WTC11 (cell line): Measurements from ENCODE around the gene EIF2AK3. TPM values are rescaled to one million over a fixed set of nuclear protein-coding genes. Genes with fewer than 3 reads are reported as not detected.
A peak's percentile ranks its signal among the peaks of the same experiment; 100 is the strongest.

ENCODE experiments used
- ATAC-seq: fragments of 200-7000 bp; cut with Tn5 transposase; 2 replicates; pipeline ENCODE4 v1.10.0; 2021; ENCODE audit warnings: mild to moderate bottlenecking, moderate library complexity
- CTCF ChIA-PET: fragments of 300-600 bp; sonication (Branson Sonifier 250); formaldehyde crosslinking; loops from one replicate; lab custom pipeline; 2021; ENCODE audit warnings: antibody characterized with exemption; lab: Charles Lee
- POLR2A ChIA-PET: fragments of 350-600 bp; sonication (Branson Sonifier 250); formaldehyde crosslinking; loops from one replicate; lab custom pipeline; 2021; ENCODE audit warnings: antibody characterized with exemption; lab: Charles Lee
- DNase-seq: peaks from one replicate; pipeline ENCODE4 v3.0.0; 2021; ENCODE audit warnings: low spot score
- H3K27ac Mint-ChIP-seq: 2 replicates; pipeline ENCODE4 v1.8.0; 2021; ENCODE audit warnings: mixed read lengths
- H3K27me3 Mint-ChIP-seq: 2 replicates; pipeline ENCODE4 v1.8.0; 2021; ENCODE audit warnings: low read depth, mild to moderate bottlenecking, moderate library complexity, mixed read lengths
- H3K36me3 Mint-ChIP-seq: 2 replicates; pipeline ENCODE4 v1.8.0; 2021; ENCODE audit warnings: mixed read lengths
- H3K4me1 Mint-ChIP-seq: 2 replicates; pipeline ENCODE4 v1.8.0; 2022; ENCODE audit warnings: mixed read lengths
- H3K4me3 Mint-ChIP-seq: 2 replicates; pipeline ENCODE4 v1.8.0; 2021; ENCODE audit warnings: mild to moderate bottlenecking, moderate library complexity, mixed read lengths
- H3K9me3 Mint-ChIP-seq: 2 replicates; pipeline ENCODE4 v1.8.0; 2021; ENCODE audit warnings: mixed read lengths
- ATF3 ChIP-seq: sonication (generic); formaldehyde crosslinking; conservative IDR thresholded peaks from 2 replicates; pipeline ENCODE4 v1.8.1; 2022; ENCODE audit warnings: mild to moderate bottlenecking, missing genetic modification reagents
- E2F4 ChIP-seq: sonication (generic); formaldehyde crosslinking; IDR thresholded peaks from 2 replicates; pipeline ENCODE4 v1.8.1; 2022; ENCODE audit warnings: low read depth, mild to moderate bottlenecking, moderate library complexity, missing genetic modification reagents, borderline replicate concordance
- ESRRA ChIP-seq: sonication (generic); formaldehyde crosslinking; IDR thresholded peaks from 2 replicates; pipeline ENCODE4 v1.8.1; 2022; ENCODE audit warnings: mild to moderate bottlenecking, missing genetic modification reagents, borderline replicate concordance
- GTF2I ChIP-seq: fragments of 250-450 bp; sonication (Bioruptor Pico); conservative IDR thresholded peaks from 2 replicates; pipeline ENCODE4 v1.4.0; 2021; ENCODE audit warnings: mild to moderate bottlenecking
- HMGA2 ChIP-seq: fragments of 250-450 bp; sonication (Bioruptor Pico); IDR thresholded peaks from 2 replicates; pipeline ENCODE4 v1.4.0; 2021; ENCODE audit warnings: mild to moderate bottlenecking, moderate library complexity
- PRRX2 ChIP-seq: fragments of 250-450 bp; sonication (Bioruptor Pico); IDR thresholded peaks from 2 replicates; pipeline ENCODE4 v1.8.0; 2021; ENCODE audit warnings: mild to moderate bottlenecking
- TP53 ChIP-seq: sonication (generic); formaldehyde crosslinking; IDR thresholded peaks from 2 replicates; pipeline ENCODE4 v1.8.1; 2023; ENCODE audit warnings: mild to moderate bottlenecking, missing genetic modification reagents
- ZMAT4 ChIP-seq: fragments of 250-450 bp; sonication (Bioruptor Pico); IDR thresholded peaks from 2 replicates; pipeline ENCODE4 v1.9.0; 2021; ENCODE audit warnings: mild to moderate bottlenecking
- ZNF138 ChIP-seq: sonication (generic); formaldehyde crosslinking; conservative IDR thresholded peaks from 2 replicates; pipeline ENCODE4 v1.8.1; 2022; ENCODE audit warnings: mild to moderate bottlenecking, moderate library complexity, missing genetic modification reagents
- ZNF396 ChIP-seq: fragments of 250-450 bp; sonication (Bioruptor Pico); IDR thresholded peaks from 2 replicates; pipeline ENCODE4 v1.8.0; 2021; ENCODE audit warnings: mild to moderate bottlenecking, moderate library complexity, borderline replicate concordance
- ZNF423 ChIP-seq: fragments of 250-450 bp; sonication (Bioruptor Pico); IDR thresholded peaks from 2 replicates; pipeline ENCODE4 v2.1.2; 2022; ENCODE audit warnings: mild to moderate bottlenecking, moderate library complexity
- ZNF671 ChIP-seq: fragments of 250-450 bp; sonication (Bioruptor Pico); IDR thresholded peaks from 2 replicates; pipeline ENCODE4 v1.8.0; 2021; ENCODE audit warnings: mild to moderate bottlenecking
- total RNA-seq: library from RNA; stranded (reverse); gene quantifications from 3 replicates; pipeline ENCODE4 v1.2.3, GENCODE V29; 2021
- TF ChIP-seq, protein P1 (sequence below): sonication (generic); formaldehyde crosslinking; IDR thresholded peaks from 2 replicates; pipeline ENCODE4 v1.8.1; 2023; ENCODE audit warnings: mild to moderate bottlenecking, missing genetic modification reagents, moderate library complexity
- TF ChIP-seq, protein P2 (sequence below): sonication (generic); formaldehyde crosslinking; IDR thresholded peaks from 2 replicates; pipeline ENCODE4 v1.8.1; 2023; ENCODE audit warnings: mild to moderate bottlenecking, missing genetic modification reagents, borderline replicate concordance
- TF ChIP-seq, protein P3 (sequence below): sonication (generic); formaldehyde crosslinking; IDR thresholded peaks from 2 replicates; pipeline ENCODE4 v1.8.0; 2023; ENCODE audit warnings: mild to moderate bottlenecking, missing genetic modification reagents
- TF ChIP-seq, protein P4 (sequence below): sonication (generic); formaldehyde crosslinking; IDR thresholded peaks from 2 replicates; pipeline ENCODE4 v1.8.1; 2023; ENCODE audit warnings: mild to moderate bottlenecking, missing genetic modification reagents

The EIF2AK3 gene
- total RNA-seq, 1 experiment from 2014 or later: 20.8 TPM

DNA sequence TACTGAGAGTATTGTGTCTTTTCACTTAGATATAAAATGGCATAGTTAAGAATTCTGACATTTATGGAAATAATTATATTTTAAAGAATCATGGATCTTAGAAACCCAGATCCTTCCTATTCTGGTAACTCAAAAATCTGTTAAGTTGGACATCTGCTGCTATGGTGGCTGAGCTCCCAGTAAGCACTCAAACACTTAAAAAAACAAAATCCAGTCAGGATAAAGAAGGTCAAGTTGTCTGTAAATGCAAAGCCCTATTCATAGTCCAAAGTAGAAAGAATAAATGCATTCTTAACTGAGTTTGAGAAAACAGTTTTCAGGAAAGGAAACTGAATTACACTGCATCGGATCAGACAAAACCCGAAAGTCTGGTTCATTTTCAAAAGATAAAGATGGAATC, 35.6 kb downstream of the EIF2AK3 start:
- no peaks in the 10 kb centered on the region for H3K4me1 Mint-ChIP-seq
- ATAC-seq (no peak), DNase-seq (no peak)
- no peak overlapping the region for H3K4me3 Mint-ChIP-seq
- ChIA-PET POLR2A (no interaction called here), CTCF (interaction anchor here (0.5 to 4.0 kb wide), 11 partner anchors 8 to 401 kb away, joined by 3 to 36 read pairs (median 4); no protein-coding TSS in a partner anchor)
- H3K27ac Mint-ChIP-seq: no peak overlapping the region
- H3K9me3 Mint-ChIP-seq: no peaks in the 10 kb centered on the region
- no peak for TF ChIP-seq GTF2I (CRISPR knock-in tag)
- TF ChIP-seq, protein P1, sequence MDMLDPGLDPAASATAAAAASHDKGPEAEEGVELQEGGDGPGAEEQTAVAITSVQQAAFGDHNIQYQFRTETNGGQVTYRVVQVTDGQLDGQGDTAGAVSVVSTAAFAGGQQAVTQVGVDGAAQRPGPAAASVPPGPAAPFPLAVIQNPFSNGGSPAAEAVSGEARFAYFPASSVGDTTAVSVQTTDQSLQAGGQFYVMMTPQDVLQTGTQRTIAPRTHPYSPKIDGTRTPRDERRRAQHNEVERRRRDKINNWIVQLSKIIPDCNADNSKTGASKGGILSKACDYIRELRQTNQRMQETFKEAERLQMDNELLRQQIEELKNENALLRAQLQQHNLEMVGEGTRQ: no peak
- no peak for TF ChIP-seq ATF3 (CRISPR knock-in tag)
- TF ChIP-seq, protein P2, sequence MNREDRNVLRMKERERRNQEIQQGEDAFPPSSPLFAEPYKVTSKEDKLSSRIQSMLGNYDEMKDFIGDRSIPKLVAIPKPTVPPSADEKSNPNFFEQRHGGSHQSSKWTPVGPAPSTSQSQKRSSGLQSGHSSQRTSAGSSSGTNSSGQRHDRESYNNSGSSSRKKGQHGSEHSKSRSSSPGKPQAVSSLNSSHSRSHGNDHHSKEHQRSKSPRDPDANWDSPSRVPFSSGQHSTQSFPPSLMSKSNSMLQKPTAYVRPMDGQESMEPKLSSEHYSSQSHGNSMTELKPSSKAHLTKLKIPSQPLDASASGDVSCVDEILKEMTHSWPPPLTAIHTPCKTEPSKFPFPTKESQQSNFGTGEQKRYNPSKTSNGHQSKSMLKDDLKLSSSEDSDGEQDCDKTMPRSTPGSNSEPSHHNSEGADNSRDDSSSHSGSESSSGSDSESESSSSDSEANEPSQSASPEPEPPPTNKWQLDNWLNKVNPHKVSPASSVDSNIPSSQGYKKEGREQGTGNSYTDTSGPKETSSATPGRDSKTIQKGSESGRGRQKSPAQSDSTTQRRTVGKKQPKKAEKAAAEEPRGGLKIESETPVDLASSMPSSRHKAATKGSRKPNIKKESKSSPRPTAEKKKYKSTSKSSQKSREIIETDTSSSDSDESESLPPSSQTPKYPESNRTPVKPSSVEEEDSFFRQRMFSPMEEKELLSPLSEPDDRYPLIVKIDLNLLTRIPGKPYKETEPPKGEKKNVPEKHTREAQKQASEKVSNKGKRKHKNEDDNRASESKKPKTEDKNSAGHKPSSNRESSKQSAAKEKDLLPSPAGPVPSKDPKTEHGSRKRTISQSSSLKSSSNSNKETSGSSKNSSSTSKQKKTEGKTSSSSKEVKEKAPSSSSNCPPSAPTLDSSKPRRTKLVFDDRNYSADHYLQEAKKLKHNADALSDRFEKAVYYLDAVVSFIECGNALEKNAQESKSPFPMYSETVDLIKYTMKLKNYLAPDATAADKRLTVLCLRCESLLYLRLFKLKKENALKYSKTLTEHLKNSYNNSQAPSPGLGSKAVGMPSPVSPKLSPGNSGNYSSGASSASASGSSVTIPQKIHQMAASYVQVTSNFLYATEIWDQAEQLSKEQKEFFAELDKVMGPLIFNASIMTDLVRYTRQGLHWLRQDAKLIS (CRISPR knock-in tag): no peak
- no peak for TF ChIP-seq ZNF396
- no peak for TF ChIP-seq PRRX2
- no peaks in the 10 kb centered on the region for H3K27me3 Mint-ChIP-seq
- H3K36me3 Mint-ChIP-seq: peaks cover 24% of the 10 kb centered on the region

GRCh38 chr2:88590998-88591613, 36.2 kb downstream of the EIF2AK3 start:
- no peak overlapping the region for H3K4me3 Mint-ChIP-seq
- POLR2A ChIA-PET: no interaction called here
- CTCF ChIA-PET: interaction anchor here (0.5 to 4.0 kb wide), 10 partner anchors 9 to 400 kb away, joined by 3 to 36 read pairs (median 4); no protein-coding TSS in a partner anchor
- H3K9me3 Mint-ChIP-seq: no peaks in the 10 kb centered on the region
- no peaks in the 10 kb centered on the region for H3K4me1 Mint-ChIP-seq
- ATAC-seq: peak; percentile 66
- H3K36me3 Mint-ChIP-seq: peaks cover 24% of the 10 kb centered on the region
- no peaks in the 10 kb centered on the region for H3K27me3 Mint-ChIP-seq
- TF ChIP-seq TP53 (CRISPR knock-in tag): no peak
- no peak for TF ChIP-seq E2F4 (CRISPR knock-in tag)
- DNase-seq: peak; percentile 21
- 0 out of 2 replicates have a peak overlapping the region, but pooled peaks have one; percentile 23 for H3K27ac Mint-ChIP-seq

- Mint-ChIP-seq H3K4me3 (no peak overlapping the region), H3K27me3 (no peaks in the 10 kb centered on the region), H3K9me3 (no peaks in the 10 kb centered on the region), H3K4me1 (no peaks in the 10 kb centered on the region), H3K36me3 (peaks cover 37% of the 10 kb centered on the region), H3K27ac (no peak overlapping the region)
- ChIA-PET CTCF (interaction anchor here (0.9 to 1.1 kb wide), 2 partner anchors 84 to 395 kb away, joined by 4 to 5 read pairs; no protein-coding TSS in a partner anchor), POLR2A (interaction anchor here (0.6 kb wide), 1 partner anchor 24 kb away, joined by 3 read pairs; no protein-coding TSS in a partner anchor)
- TF ChIP-seq, protein P1: no peak
- DNase-seq: no peak
- no peak for ATAC-seq
Observed at GRCh38 chr2:88585969-88586368, 41.3 kb downstream of the EIF2AK3 start.

- Mint-ChIP-seq H3K36me3 (peaks cover 26% of the 10 kb centered on the region), H3K9me3 (no peaks in the 10 kb centered on the region), H3K27me3 (no peaks in the 10 kb centered on the region), H3K4me3 (no peak overlapping the region), H3K27ac (no peak overlapping the region), H3K4me1 (no peaks in the 10 kb centered on the region)
- DNase-seq (no peak), ATAC-seq (no peak)
- CTCF ChIA-PET: interaction anchor here (1.4 to 2.6 kb wide), 2 partner anchors 88 to 90 kb away, joined by 4 to 8 read pairs; no protein-coding TSS in a partner anchor
- POLR2A ChIA-PET: no interaction called here
- TF ChIP-seq ZNF671 (CRISPR knock-in tag): no peak
- TF ChIP-seq ZNF423 (CRISPR knock-in tag): no peak
- TF ChIP-seq, protein P3, sequence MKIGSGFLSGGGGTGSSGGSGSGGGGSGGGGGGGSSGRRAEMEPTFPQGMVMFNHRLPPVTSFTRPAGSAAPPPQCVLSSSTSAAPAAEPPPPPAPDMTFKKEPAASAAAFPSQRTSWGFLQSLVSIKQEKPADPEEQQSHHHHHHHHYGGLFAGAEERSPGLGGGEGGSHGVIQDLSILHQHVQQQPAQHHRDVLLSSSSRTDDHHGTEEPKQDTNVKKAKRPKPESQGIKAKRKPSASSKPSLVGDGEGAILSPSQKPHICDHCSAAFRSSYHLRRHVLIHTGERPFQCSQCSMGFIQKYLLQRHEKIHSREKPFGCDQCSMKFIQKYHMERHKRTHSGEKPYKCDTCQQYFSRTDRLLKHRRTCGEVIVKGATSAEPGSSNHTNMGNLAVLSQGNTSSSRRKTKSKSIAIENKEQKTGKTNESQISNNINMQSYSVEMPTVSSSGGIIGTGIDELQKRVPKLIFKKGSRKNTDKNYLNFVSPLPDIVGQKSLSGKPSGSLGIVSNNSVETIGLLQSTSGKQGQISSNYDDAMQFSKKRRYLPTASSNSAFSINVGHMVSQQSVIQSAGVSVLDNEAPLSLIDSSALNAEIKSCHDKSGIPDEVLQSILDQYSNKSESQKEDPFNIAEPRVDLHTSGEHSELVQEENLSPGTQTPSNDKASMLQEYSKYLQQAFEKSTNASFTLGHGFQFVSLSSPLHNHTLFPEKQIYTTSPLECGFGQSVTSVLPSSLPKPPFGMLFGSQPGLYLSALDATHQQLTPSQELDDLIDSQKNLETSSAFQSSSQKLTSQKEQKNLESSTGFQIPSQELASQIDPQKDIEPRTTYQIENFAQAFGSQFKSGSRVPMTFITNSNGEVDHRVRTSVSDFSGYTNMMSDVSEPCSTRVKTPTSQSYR: no peak
- no peak for TF ChIP-seq ESRRA (CRISPR knock-in tag)
- TF ChIP-seq ZNF138 (CRISPR knock-in tag): no peak
- no peak for TF ChIP-seq HMGA2 (CRISPR knock-in tag)
- TF ChIP-seq, protein P4, sequence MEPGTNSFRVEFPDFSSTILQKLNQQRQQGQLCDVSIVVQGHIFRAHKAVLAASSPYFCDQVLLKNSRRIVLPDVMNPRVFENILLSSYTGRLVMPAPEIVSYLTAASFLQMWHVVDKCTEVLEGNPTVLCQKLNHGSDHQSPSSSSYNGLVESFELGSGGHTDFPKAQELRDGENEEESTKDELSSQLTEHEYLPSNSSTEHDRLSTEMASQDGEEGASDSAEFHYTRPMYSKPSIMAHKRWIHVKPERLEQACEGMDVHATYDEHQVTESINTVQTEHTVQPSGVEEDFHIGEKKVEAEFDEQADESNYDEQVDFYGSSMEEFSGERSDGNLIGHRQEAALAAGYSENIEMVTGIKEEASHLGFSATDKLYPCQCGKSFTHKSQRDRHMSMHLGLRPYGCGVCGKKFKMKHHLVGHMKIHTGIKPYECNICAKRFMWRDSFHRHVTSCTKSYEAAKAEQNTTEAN (CRISPR knock-in tag): no peak
- no peak for TF ChIP-seq ZMAT4 (CRISPR knock-in tag)
Observed at GRCh38 chr2:88582030-88582429, 45.2 kb downstream of the EIF2AK3 start.
